ENCODE data around the gene CES5A. TPM values are rescaled to one million over a fixed set of nuclear protein-coding genes. Genes with fewer than 3 reads are reported as not detected.

The CES5A gene
- total and polyA plus RNA-seq, 10 of the 15 experiments (the other 5 are each of a cell fraction or from before 2014, with no cell fraction given), result 0.19 TPM; not detected in 9

GRCh38 chr16:55828680-55829079 is 46.5 kb downstream of the CES5A start:
- CTCF ChIA-PET, result no interaction called here
- no peak for FAIRE-seq
- in situ Hi-C loops (cut with MboI) (loop anchor here (10.0 kb wide), 1 partner anchor 64 kb away; no protein-coding TSS in a partner anchor), intact Hi-C loops (cut with micrococcal nuclease; ENCODE audit: unreplicated experiment) (loop anchor here (1.0 kb wide), 1 partner anchor 63 kb away; no protein-coding TSS in a partner anchor)
- RAD21 ChIA-PET (ENCODE audit: unreplicated experiment), result no interaction called here
- POLR2A ChIA-PET, result no interaction called here
- 21% methylated on average over 10 of the region's 10 CpGs for WGBS (ENCODE audit: insufficient coverage, insufficient replicate concordance, low lambda C conversion rate, missing lambda C conversion rate)
- H3K27ac ChIP-seq (ENCODE audit: control insufficient read depth, insufficient read depth), result no peak overlapping the region
- ATAC-seq, result no peak
- H3K9ac ChIP-seq (ENCODE audit: control insufficient read depth, insufficient read depth, low read length), result no peak overlapping the region
- H3K4me3 ChIP-seq, result no peak overlapping the region
- H4K20me1 ChIP-seq (ENCODE audit: control insufficient read depth, insufficient read depth), result no peaks in the 10 kb centered on the region
- H3K4me1 ChIP-seq (ENCODE audit: control insufficient read depth, insufficient read depth, low read length), result no peaks in the 10 kb centered on the region
- SMC1A ChIA-PET (ENCODE audit: uncharacterized antibody, unreplicated experiment), result no interaction called here
- H2AFZ ChIP-seq (ENCODE audit: control insufficient read depth, low read depth, low read length), result no peak overlapping the region
- TF ChIP-seq SPI1 (IDR thresholded peaks at IDR 0.05; ENCODE audit: borderline replicate concordance, insufficient read depth, low read depth, low read length) (no peak), ZBED1 (IDR thresholded peaks at IDR 0.05; ENCODE audit: borderline replicate concordance) (no peak), CBX5 (IDR thresholded peaks at IDR 0.05; ENCODE audit: low read depth) (no peak), GATAD2B (conservative IDR thresholded peaks at IDR 0.05; ENCODE audit: low read depth) (no peak), LARP7 (IDR thresholded peaks at IDR 0.05) (no peak), CTCF (IDR thresholded peaks at IDR 0.05 in 2 of 3, conservative IDR thresholded peaks at IDR 0.05 in 1 of 3; ENCODE audit: control insufficient read depth in 2 of 3, extremely low read depth in 1 of 3, insufficient read depth in 1 of 3, low read depth in 3 of 3, low read length in 3 of 3) (no peak), NBN (IDR thresholded peaks at IDR 0.05) (no peak), FOXK2 (IDR thresholded peaks at IDR 0.05) (no peak)
- H3K9me3 ChIP-seq (replicated peaks; ENCODE audit: control insufficient read depth, insufficient read depth, low read length), result no peaks in the 10 kb centered on the region
- no peak overlapping the region for H3K4me2 ChIP-seq (ENCODE audit: control insufficient read depth, insufficient read depth)
- no peaks in the 10 kb centered on the region for H3K27me3 ChIP-seq (replicated peaks in 1 of 2; ENCODE audit: control insufficient read depth in 2 of 2, insufficient read depth in 2 of 2, low read length in 1 of 2)
- DNase-seq (ENCODE audit: low read depth, low spot score), result no peak
- H3K36me3 ChIP-seq (ENCODE audit: control insufficient read depth in 2 of 2, insufficient read depth in 2 of 2, low read length in 1 of 2), result no peaks in the 10 kb centered on the region
- no TSS peak for BruUV-seq (replicated peaks)
- no peaks in the 10 kb centered on the region for H3K79me2 ChIP-seq (ENCODE audit: control insufficient read depth, insufficient read depth, low read length)
